Stomach (tissue), 19 donors: Measurements from ENCODE around the gene ATP5F1A. TPM values are rescaled to one million over a fixed set of nuclear protein-coding genes. Genes with fewer than 3 reads are reported as not detected.
A peak's percentile ranks its signal among the peaks of the same experiment; 100 is the strongest.

Experiments used
- DNase-seq, 2 donors: peaks; one replicate each; pipeline versions ENCODE4 v3.0.0 to v3.0.0-alpha.2; 2013 to 2019
- H3K27ac ChIP-seq, 5 donors: fragments of 200-600 bp in 4 of 5; sonication (generic) in 4 of 5; one replicate each; pipeline ENCODE4 v1.5.1; 2013 to 2019; ENCODE audit warnings: mild to moderate bottlenecking in 1 of 5, moderate library complexity in 1 of 5
- H3K27me3 ChIP-seq, 3 donors: fragments of 200-600 bp; sonication (generic); one replicate each; pipeline ENCODE4 v1.5.1; 2017 to 2019; ENCODE audit warnings: mixed run types in 1 of 3
- H3K36me3 ChIP-seq, 4 donors: fragments of 200-600 bp; sonication (generic); 1 replicate in 3 of 4; 2 replicates in 1 of 4; pipeline ENCODE4 v1.5.1; 2016 to 2019
- H3K4me1 ChIP-seq, 4 donors: fragments of 200-600 bp; sonication (generic); one replicate each; pipeline ENCODE4 v1.5.1; 2016 to 2019
- H3K4me3 ChIP-seq, 4 donors: fragments of 200-600 bp; sonication (generic) in 3 of 4; one replicate each; pipeline ENCODE4 v1.5.1; 2016 to 2019; ENCODE audit warnings: mild to moderate bottlenecking in 1 of 4
- H3K9me3 ChIP-seq, 4 donors: fragments of 200-600 bp; sonication (generic); one replicate each; pipeline ENCODE4 v1.5.1; 2016 to 2019
- CTCF ChIP-seq, 7 experiments: fragments of 450-650 bp in 4 of 7; fragments of 200-600 bp in 3 of 7; sonication (generic) in 3 of 7; IDR thresholded peaks; one replicate each; pipeline ENCODE4 v1.5.1; 2016 to 2019; ENCODE audit warnings: antibody characterized with exemption in 7 of 7, control low read depth in 2 of 7, mild to moderate bottlenecking in 1 of 7
- EP300 ChIP-seq: sonication (generic); formaldehyde crosslinking; IDR thresholded peaks from one replicate; pipeline ENCODE4 v1.6.1; 2017; ENCODE audit warnings: antibody characterized with exemption
- POLR2A ChIP-seq, 4 donors: fragments of 450-650 bp; IDR thresholded peaks; one replicate each; pipeline ENCODE4 v1.6.1; 2016; ENCODE audit warnings: antibody characterized with exemption in 4 of 4, control low read depth in 2 of 4, mild to moderate bottlenecking in 1 of 4, moderate library complexity in 1 of 4
- POLR2AphosphoS5 ChIP-seq, 3 donors: sonication (generic); formaldehyde crosslinking; IDR thresholded peaks; one replicate each; pipeline ENCODE4 v1.6.1; 2016; ENCODE audit warnings: antibody characterized with exemption in 3 of 3
- WGBS, 5 donors: extraction: QIAGEN DNeasy Blood & Tissue Kit in 3 of 5; methylation state at CpG; one replicate each; pipeline versions ENCODE4 v1.1.5 to v1.1.7; 2013 to 2018; 5-methylcytosine and 5-hydroxymethylcytosine counted together
- intact Hi-C: fragments of 100-400 bp; cut with DNase I; formaldehyde crosslinking; loops from one replicate; pipeline ENCODE4 v1.15.1; 2023; ENCODE audit warnings: low total_unique reads
- long read RNA-seq, 10 donors: transcript quantifications; one replicate each; lab custom pipeline, GENCODE V29; 2026
- polyA plus RNA-seq, 3 donors: library from polyadenylated mRNA; stranded (reverse); fragments of 200-250 nt; gene quantifications; one replicate each; pipeline ENCODE4 v1.2.3, GENCODE V29; 2013
- total RNA-seq, 5 donors: library from RNA; depleted of rRNA; stranded (reverse); fragments of >200 nt; gene quantifications; one replicate each; pipeline versions ENCODE4 v1.1.0 to v1.2.3, GENCODE V29; 2014 to 2016
- donor health status: healthy with polysubstance abuse.
- donor health status: Bipolar disorder and iron deficiency.
- donor health status: healthy.

ATP5F1A gene
- 100 to 1,000 TPM in 4 of 5 donors, 10 to 100 TPM in 1; 82.9 to 631 (median 583) TPM for total RNA-seq
- polyA plus RNA-seq: 100 to 1,000 TPM; 275 to 406 (median 372) TPM
- long read RNA-seq, donor 1, full-length matches to known transcripts: 81 of 152 reads
- long read RNA-seq, donor 1, partial matches to known transcripts: 66 of 152 reads
- long read RNA-seq, donor 1, other reads (novel, unspliced or antisense): 5 of 152 reads
- long read RNA-seq, donor 2, full-length matches to known transcripts: 121 of 220 reads
- long read RNA-seq, donor 2, partial matches to known transcripts: 83 of 220 reads
- long read RNA-seq, donor 2, other reads (novel, unspliced or antisense): 16 of 220 reads
- long read RNA-seq, donor 3, full-length matches to known transcripts: 73 of 185 reads
- long read RNA-seq, donor 3, partial matches to known transcripts: 112 of 185 reads
- long read RNA-seq, donor 3, other reads (novel, unspliced or antisense): 0 of 185 reads
- long read RNA-seq, donor 4, full-length matches to known transcripts: 28 of 33 reads
- long read RNA-seq, donor 4, partial matches to known transcripts: 5 of 33 reads
- long read RNA-seq, donor 4, other reads (novel, unspliced or antisense): 0 of 33 reads
- long read RNA-seq, donor 5, full-length matches to known transcripts: 161 of 291 reads
- long read RNA-seq, donor 5, partial matches to known transcripts: 130 of 291 reads
- long read RNA-seq, donor 5, other reads (novel, unspliced or antisense): 0 of 291 reads
- long read RNA-seq, donor 6, full-length matches to known transcripts: 396 of 700 reads
- long read RNA-seq, donor 6, partial matches to known transcripts: 304 of 700 reads
- long read RNA-seq, donor 6, other reads (novel, unspliced or antisense): 0 of 700 reads
- long read RNA-seq, donor 7, full-length matches to known transcripts: 144 of 329 reads
- long read RNA-seq, donor 7, partial matches to known transcripts: 172 of 329 reads
- long read RNA-seq, donor 7, other reads (novel, unspliced or antisense): 13 of 329 reads
- long read RNA-seq, donor 8, full-length matches to known transcripts: 151 of 342 reads
- long read RNA-seq, donor 8, partial matches to known transcripts: 191 of 342 reads
- long read RNA-seq, donor 8, other reads (novel, unspliced or antisense): 0 of 342 reads
- long read RNA-seq, donor 9, full-length matches to known transcripts: 145 of 443 reads
- long read RNA-seq, donor 9, partial matches to known transcripts: 293 of 443 reads
- long read RNA-seq, donor 9, other reads (novel, unspliced or antisense): 5 of 443 reads
- long read RNA-seq, donor 10, full-length matches to known transcripts: 73 of 133 reads
- long read RNA-seq, donor 10, partial matches to known transcripts: 60 of 133 reads
- long read RNA-seq, donor 10, other reads (novel, unspliced or antisense): 0 of 133 reads

DNA sequence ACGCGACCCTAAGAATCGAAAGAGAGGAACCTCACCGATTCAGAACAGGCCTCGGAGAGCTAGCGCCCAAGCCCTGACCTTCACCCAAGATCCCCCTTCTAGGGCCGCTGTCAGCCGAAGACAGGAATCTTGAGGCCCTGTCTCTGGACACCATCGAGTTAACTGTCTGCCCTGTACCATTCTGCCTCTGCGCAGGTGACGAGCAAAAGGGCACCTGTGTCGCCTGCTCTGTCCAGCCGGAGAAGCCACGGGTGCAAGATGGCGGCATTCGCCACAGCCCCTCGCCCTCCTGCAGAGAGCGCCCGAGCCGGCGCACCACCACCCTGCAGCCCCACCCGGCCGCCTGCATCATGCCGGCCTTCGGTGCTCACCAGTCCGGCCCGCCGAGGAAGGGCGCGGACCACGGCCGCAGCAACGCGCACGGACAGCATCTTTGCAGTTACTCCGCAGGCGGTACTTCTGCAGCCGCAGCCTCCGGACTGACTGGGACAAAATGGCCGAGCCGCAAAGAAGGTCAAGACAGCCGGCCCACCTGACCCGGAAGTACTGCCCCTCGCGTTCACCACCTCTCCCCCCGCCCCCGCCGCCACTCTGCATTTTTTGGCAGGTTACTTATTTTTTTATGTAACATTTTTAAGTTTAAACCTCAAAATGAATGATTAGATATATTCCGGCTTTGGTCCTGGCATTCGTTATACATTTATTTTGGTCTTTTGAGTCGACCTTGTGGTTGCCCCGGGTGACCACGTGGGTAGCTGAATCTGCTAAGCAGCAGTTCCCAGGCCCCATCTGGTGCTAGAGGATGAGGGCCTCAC is at the start of gene ATP5F1A:
TSS of gene ATP5F1A (minus strand) at position 496 of the 815 bp plus-strand sequence. CDS start at position 431, 65 bp downstream.
- peak within 1 kb of the TSS; percentile 72 to 98 (median 90) for H3K4me3 ChIP-seq
- peaks cover 12 to 22% (median 20%) of the 10 kb centered on the region in 4 donors for H3K36me3 ChIP-seq
- intact Hi-C loops: no loop called here
- no peaks in the 10 kb centered on the region for H3K9me3 ChIP-seq
- DNase-seq: peak; percentile 86 to 97
- WGBS, 5 donors: 0 to 1% (median 0%) methylated on average over 30 to 53 of the region's 53 CpGs
- H3K27ac ChIP-seq: peak within 1 kb of the TSS; percentile 81 to 97 (median 93)
- H3K4me1 ChIP-seq: peaks cover 22 to 50% (median 37%) of the 10 kb centered on the region in 4 donors
- H3K27me3 ChIP-seq: no peaks in the 10 kb centered on the region
- TF ChIP-seq CTCF (IDR thresholded peaks at IDR 0.05) (no peak), POLR2A (IDR thresholded peaks at IDR 0.05) (peak in 1 of 4 donors; percentile 48), POLR2AphosphoS5 (IDR thresholded peaks at IDR 0.05) (peak; percentile 45 to 89 (median 83))

- intact Hi-C loops: no loop called here
- H3K36me3 ChIP-seq: peaks cover 0 to 6% (median 0%) of the 10 kb centered on the region in 4 donors
- H3K4me3 ChIP-seq: no peak overlapping the region
- 89 to 96% (median 92%) methylated on average over 3 to 4 of the region's 4 CpGs for WGBS, 5 donors
- H3K4me1 ChIP-seq: no peaks in the 10 kb centered on the region
- no peaks in the 10 kb centered on the region for H3K9me3 ChIP-seq
- TF ChIP-seq POLR2AphosphoS5 (IDR thresholded peaks at IDR 0.05) (no peak), POLR2A (IDR thresholded peaks at IDR 0.05) (no peak), EP300 (no peak), CTCF (IDR thresholded peaks at IDR 0.05) (no peak)
- H3K27ac ChIP-seq: no peak overlapping the region
- no peak for DNase-seq
- no peaks in the 10 kb centered on the region for H3K27me3 ChIP-seq
These were observed 43.1 kb upstream of the ATP5F1A start for GRCh38 chr18:46141199-46141598.

- H3K9me3 ChIP-seq: no peaks in the 10 kb centered on the region
- H3K27me3 ChIP-seq: no peaks in the 10 kb centered on the region
- DNase-seq: no peak
- H3K27ac ChIP-seq: no peak overlapping the region
- intact Hi-C loops: no loop called here
- WGBS, 5 donors: 94 to 99% (median 96%) methylated on average over 4 of the region's 4 CpGs
- TF ChIP-seq CTCF (IDR thresholded peaks at IDR 0.05): no peak
- TF ChIP-seq EP300: no peak
- TF ChIP-seq POLR2AphosphoS5 (IDR thresholded peaks at IDR 0.05): no peak
- TF ChIP-seq POLR2A (IDR thresholded peaks at IDR 0.05): no peak
- no peak overlapping the region for H3K4me3 ChIP-seq
- H3K4me1 ChIP-seq: no peaks in the 10 kb centered on the region
- peaks cover 0 to 6% (median 0%) of the 10 kb centered on the region in 4 donors for H3K36me3 ChIP-seq
These were observed 42.1 kb upstream of the ATP5F1A start for GRCh38 chr18:46140173-46140572.
